NCI-H524 treated with DMSO at 0.1 percent for 48 hours (cell line): ENCODE data around the gene GRP.

Source experiments
- DNase-seq: peaks from one replicate; lab custom pipeline; 2025; lab: John Stamatoyannopoulos, UW

Gene GRP

DNA sequence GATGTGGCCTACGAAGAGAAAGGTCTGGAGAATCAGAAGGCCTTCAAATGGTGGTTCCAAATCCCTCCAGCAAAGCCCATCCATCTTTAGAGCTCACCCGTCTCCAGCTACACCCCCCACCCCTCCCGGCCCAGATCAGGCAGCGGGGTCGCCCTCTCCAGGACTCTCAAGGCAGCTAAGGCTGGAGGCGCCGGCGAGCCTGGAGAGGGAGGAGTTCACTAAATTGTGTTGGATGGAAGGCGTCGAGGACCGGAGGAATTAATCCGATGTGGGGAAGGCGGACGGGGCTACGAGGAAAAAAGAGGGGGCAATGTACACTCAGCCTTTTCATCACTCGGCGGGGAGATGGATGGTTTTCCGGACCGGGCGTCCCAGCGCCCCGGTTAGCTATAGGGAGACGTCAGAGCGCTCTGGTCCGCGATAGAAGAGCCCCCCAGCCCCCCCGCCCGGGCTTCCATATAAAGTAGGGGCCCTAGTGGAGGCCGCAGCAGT, at the start of gene GRP:
GRP (plus strand) TSS at position 487 of the 492 bp plus-strand sequence. CDS start 108 bp downstream, outside the sequence.
- DNase-seq = no peak

GRCh38 chr18:59172664-59173249, 47.2 kb upstream of the GRP start:
- DNase-seq = no peak

- DNase-seq = no peak
Measured at GRCh38 chr18:59177485-59177884, 42.5 kb upstream of the GRP start.

DNA sequence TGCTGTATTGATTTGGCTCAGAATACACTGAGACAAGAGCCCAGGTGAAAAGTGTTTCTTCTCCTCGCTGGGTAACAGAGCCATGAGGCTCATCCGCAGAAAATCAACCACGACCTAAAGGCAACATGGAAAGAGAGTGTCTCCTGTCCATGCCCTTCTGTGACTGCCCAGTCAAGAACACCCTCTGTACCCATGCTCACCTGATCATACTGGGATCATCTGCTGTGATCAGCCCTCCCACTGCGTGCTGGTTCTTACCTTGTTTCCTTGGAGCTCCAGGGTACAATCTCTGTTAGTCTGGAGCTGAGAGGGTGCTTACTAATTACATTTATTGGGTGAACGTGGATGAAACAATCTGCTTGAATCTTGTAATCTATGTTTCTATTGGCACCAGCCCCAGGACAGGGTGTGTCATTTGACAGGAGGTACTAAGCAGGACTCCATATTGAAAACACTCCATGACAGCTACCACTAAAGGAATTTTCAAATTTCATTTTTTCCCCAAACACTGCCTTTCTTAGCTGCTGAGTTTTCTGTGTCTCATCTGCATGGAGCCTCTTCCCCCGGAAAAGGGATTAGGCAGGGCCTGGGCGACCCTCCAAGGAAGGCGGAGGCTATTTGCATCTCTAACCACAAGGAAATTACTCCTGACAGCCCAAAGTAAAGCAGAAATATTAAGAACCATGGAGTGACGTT, 39.7 kb upstream of the GRP start:
- DNase-seq = no peak

DNA sequence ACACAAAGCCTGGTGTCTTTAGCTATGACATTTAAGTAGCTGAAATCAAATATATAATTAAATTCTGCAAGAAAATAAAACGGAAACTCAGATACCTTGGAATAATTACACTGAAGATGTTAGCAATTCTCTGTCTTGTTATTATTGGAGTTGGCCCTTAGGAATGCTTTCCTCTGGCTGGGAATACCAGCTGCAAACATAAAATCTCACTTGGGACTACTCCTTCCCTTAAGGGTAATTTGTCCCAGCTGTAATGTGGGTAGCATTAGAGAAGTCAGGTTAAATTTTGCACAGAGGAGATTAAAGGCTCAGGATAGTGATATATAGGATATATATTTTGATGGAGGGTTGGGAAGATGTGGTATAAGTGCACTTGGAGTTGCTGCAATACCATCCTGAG, 37.3 kb upstream of the GRP start:
- no peak for DNase-seq

GRCh38 chr18:59189008-59189407, 30.9 kb upstream of the GRP start:
- DNase-seq = no peak

- DNase-seq = no peak
Measured at GRCh38 chr18:59189746-59190145, 30.2 kb upstream of the GRP start.

DNA sequence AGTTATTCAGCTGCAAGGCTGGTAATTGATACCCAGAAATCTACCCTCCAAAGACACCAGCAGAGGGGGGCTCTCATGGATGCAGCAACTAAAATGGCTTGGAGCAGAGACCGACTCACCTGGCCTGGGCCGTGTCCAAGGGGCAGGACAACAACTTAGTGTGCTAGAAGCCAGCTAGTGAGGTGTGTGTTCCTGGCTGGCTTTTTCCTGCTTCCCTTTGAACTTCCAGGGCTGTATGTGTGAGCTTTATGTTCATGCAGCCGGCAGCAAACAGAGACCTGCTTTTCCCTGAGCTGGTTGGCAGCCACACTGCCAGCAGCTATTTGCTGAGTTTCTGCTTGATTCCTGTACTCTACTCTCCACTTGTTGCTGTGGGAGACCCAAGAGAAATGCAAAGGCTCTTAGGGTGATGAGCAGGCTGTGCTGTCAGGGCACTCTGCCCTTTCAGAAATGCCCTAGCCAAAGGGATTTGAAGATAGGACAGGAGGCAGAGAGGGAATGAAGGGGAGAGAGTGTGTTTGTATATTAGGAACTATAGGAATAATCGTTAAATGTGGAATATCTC, 23.7 kb upstream of the GRP start:
- DNase-seq = no peak

DNA sequence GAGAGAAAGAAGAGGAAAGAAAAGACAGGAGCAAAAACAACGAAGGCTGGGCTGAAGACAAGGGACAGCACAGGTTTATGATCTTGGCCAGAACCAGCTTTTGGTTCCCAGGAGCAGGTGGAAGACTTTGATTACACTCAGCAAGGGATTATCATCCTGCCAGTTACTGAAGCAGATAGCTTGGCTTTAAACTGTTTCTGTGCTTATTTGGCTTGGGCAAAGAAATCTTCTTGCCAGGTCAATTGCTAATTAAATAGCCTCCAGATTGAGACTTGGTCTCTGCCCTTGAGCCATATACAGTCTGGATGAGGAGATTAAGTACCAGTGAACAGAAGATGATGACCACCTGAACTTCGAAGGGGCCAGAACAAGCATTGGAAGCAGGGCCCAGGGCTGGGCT, 22.3 kb upstream of the GRP start:
- DNase-seq = no peak

GRCh38 chr18:59198215-59198614, 21.7 kb upstream of the GRP start:
- no peak for DNase-seq

GRCh38 chr18:59200787-59201186, 19.2 kb upstream of the GRP start:
- no peak for DNase-seq

- DNase-seq = no peak
Measured at GRCh38 chr18:59202258-59202820, 17.6 kb upstream of the GRP start.

- DNase-seq = no peak
Measured at GRCh38 chr18:59207506-59207905, 12.5 kb upstream of the GRP start.

GRCh38 chr18:59208602-59209125, 11.3 kb upstream of the GRP start:
- DNase-seq = no peak

DNA sequence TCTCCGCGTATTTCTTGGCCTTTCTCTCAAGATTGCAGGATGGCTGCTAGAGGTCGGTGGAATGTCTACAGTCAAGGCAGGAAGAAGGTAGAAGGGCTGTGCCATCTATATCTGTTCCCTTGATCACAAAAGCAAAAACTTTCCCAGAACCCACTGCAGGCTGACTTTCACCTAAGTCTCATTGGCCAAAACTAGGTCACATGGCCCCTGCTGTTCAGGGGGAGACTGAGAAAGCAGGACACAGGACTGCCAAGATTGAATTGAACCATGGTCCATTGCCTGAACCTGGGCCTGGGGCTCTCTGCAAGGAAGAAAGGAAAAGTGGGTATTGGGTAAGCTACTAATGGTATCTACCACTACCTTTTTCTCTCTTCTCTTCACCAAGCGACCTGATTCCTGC, 9.7 kb upstream of the GRP start:
- DNase-seq = no peak

DNA sequence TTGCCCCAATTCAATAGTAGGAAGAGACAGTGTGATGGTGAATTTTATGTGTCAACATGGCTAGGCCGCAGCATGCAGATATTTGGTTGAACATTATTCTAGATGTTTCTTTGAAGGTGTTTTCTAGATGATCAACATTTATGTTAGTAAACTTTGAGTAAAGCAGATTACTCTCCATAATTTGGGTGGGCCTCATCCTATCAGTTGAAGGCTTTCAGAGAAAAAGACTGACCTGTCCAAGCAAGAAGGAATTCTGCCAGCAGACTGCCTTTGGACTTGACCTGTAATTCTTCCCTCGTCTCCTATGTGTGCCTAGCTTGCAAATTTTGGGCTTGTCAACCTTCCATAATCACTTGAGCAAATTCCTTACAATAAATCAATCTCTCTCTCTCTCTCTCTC, 8.3 kb upstream of the GRP start:
- no peak for DNase-seq

- no peak for DNase-seq
Measured at GRCh38 chr18:59218018-59218417, 1.9 kb upstream of the GRP start.

- no peak for DNase-seq
Measured at GRCh38 chr18:59220164-59220783, 316 bp downstream of the GRP start.

DNA sequence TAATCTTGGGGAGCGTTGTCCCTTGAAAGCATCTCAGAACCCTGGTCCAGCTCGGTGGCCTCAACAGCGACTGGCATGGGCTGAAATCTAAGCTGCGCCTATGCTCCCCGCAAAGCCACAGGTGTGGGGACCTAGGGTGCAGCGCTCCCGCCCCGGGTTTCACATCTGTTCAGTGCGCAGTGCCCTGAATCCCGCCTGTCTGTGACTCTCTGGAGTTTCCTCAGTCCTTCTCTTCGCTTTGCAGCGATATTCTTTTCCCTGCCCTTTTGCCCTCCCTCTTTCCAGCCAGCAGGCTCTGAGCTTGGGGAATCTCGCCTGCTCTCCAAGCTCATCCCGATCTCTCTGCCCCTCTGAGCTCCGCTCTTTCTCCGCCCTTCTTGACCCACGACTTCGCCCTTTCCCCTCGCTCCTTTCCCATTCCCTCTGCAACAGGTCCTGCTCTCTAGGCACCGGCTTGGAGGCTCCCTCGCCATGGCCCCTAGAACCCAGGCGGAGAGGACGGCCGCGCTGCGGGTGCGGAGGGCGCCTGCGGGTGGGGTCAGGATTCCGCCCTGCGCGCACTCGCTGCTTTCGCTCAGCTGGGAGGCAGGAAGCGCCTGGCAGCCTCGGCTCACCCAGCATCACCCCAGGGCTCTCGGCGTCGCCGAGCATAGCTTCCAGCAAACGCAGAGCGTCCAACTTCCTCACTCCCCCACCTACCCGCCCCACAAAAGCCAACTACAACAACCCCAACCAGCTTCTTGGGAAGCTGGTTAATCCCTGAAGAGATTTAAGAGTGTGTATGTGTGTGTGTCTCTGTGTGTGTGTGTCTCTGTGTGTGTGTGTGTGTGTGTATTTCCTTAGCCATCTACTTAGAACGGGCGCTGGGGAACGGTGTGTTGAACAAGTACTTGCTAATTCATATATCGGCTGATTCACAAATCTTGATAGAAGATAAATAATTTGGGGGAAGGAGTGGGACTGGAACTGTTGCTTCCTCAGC, 1.1 kb downstream of the GRP start:
- no peak for DNase-seq

GRCh38 chr18:59222341-59222740, 2.4 kb downstream of the GRP start:
- no peak for DNase-seq

DNA sequence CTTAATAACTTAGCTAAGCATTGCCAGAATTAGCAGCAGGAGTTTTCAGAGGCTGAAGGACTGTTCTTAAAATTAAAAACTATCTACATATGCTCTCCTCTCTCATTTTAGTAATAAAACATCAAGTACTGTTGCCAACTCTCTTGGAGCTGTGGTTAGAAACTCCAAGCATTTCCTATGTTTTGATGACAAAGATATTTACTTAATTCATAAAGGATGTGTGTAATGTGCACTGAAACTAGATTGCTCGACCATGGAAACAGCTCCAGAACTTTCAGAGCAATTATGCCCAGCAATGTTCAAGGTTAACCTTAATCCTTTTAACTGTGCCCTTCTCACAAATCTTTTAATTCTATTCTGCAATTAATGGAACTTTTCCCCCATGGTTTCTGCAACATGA, 8.4 kb downstream of the GRP start:
- no peak for DNase-seq
